Activated CD8-positive, alpha-beta memory T cell treated with anti-CD3 and anti-CD28 coated beads for 36 hours (primary cell): ENCODE data around the gene LRRC25. TPM values are rescaled to one million over a fixed set of nuclear protein-coding genes. Genes with fewer than 3 reads are reported as not detected.
"Not testable (repeated sequence)": the region's sequence is repeated elsewhere in the genome, so short reads cannot be mapped to it uniquely, and the experiment has no call there.

Experiments used
- CTCF ChIA-PET: fragments of 350-600 bp; sonication (Branson Sonifier 250); formaldehyde crosslinking; loops from one replicate; lab custom pipeline; 2021; ENCODE audit warnings: antibody characterized with exemption; lab: Charles Lee
- POLR2A ChIA-PET: fragments of 350-600 bp; sonication (Branson Sonifier 250); formaldehyde crosslinking; loops from one replicate; lab custom pipeline; 2021; ENCODE audit warnings: antibody characterized with exemption; lab: Charles Lee
- total RNA-seq, 2 experiments: library from RNA; stranded (reverse); gene quantifications; one replicate each; pipeline ENCODE4 v1.2.3, GENCODE V29; 2021

Gene LRRC25
- total RNA-seq, 2 experiments from 2014 or later = not detected

- POLR2A ChIA-PET = no interaction called here
- CTCF ChIA-PET = interaction anchor here (1.0 to 2.0 kb wide), 2 partner anchors 39 to 61 kb away, joined by 3 to 7 read pairs; no protein-coding TSS in a partner anchor
Measured at GRCh38 chr19:18349524-18350128, 47.8 kb downstream of the LRRC25 start.

DNA sequence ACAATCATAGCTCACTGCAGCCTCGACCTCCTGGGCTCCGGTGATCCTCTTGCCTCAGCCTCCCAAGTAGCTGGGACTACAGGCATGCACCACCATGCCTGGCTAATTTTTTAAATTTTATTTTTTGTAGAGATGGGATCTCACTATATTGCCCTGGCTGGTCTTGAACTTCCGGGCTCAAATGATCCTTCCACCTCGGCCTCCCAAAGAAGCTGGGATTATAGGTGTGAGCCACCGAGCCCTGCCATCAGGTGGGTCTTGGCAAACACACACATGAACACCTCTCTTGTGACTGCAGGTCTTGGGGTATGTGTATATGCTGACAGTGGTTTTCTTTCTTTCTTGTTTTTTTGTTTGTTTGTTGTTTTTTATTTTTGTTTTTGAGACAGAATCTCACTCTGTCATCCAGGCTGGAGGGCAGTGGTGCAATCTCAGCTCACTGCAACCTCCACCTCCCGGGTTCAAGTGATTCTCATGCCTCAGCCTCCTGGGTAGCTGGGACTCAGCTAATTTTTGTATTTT, 48.5 kb downstream of the LRRC25 start:
- POLR2A ChIA-PET = not testable (repeated sequence)
- CTCF ChIA-PET = interaction anchor here (1.0 to 2.0 kb wide), 2 partner anchors 40 to 62 kb away, joined by 3 to 7 read pairs; no protein-coding TSS in a partner anchor

- POLR2A ChIA-PET = no interaction called here
- CTCF ChIA-PET = no interaction called here
Measured at GRCh38 chr19:18348171-18348570, 49.3 kb downstream of the LRRC25 start.

DNA sequence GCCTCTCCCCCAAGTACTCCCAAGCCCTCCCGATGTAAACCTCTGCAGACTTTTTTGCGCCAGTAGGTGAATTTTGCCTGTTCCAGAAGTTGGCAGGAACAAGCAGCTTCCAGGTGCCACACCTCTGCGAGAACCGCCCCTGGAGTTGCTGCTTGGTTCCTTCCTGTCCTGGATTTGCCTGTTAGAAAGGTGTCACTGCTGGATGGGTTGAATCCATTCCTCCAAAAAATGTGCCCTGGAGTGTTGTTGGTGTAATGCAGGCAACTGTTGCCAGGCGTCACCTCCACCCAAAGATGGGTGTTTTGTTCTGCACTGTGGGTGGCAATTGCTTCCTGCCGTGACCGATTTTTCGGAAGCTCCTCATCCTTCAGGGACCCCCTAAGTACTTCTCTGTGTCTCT, 51.3 kb downstream of the LRRC25 start:
- ChIA-PET CTCF (no interaction called here), POLR2A (interaction anchor here (0.6 kb wide), 1 partner anchor 174 kb away, joined by 3 read pairs; no protein-coding TSS in a partner anchor)

DNA sequence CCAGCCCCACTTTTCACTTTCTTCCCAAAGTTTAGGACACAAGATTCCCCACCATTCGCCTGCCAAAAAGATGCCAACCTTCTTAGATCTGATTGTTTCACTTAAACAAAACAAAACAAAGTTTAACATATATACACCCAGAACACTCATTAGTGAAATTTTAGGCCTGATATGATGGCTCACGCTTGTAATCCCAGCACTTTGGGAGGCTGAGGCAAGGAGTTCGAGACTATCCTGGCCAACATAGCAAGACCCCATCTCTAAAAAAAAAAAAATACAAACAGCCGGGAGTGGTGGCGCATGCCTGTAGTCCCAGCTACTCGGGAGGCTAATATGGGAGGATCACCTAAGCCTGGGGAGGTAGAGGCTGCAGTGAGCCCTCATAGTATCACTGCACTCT, 52.1 kb downstream of the LRRC25 start:
- POLR2A ChIA-PET = no interaction called here
- CTCF ChIA-PET = interaction anchor here (1.1 kb wide), 1 partner anchor 185 kb away, joined by 3 read pairs; no protein-coding TSS in a partner anchor

GRCh38 chr19:18344582-18344950, 52.9 kb downstream of the LRRC25 start:
- ChIA-PET POLR2A (no interaction called here), CTCF (interaction anchor here (1.1 kb wide), 1 partner anchor 184 kb away, joined by 3 read pairs; no protein-coding TSS in a partner anchor)

- POLR2A ChIA-PET = no interaction called here
Measured at GRCh38 chr19:18342090-18342632, 55.3 kb downstream of the LRRC25 start.

More at GRCh38 chr19:18342090-18342632, 55.3 kb downstream of the LRRC25 start:
- CTCF ChIA-PET = interaction anchor here (0.7 to 2.4 kb wide), 5 partner anchors 26 to 188 kb away, joined by 3 to 14 read pairs (median 3); no protein-coding TSS in a partner anchor

Other genes starting within 250 kb of the LRRC25 start
- 10 to 100 TPM; 18.6 to 19.5 TPM for gene PIK3R2, start 244.5 kb downstream of the LRRC25 start, total RNA-seq
- gene IFI30, start 223.8 kb downstream of the LRRC25 start, total RNA-seq = 10 to 100 TPM; 22.5 to 24.6 TPM
- 10 to 100 TPM; 20.4 to 21.6 TPM for gene MPV17L2, start 204.4 kb downstream of the LRRC25 start, total RNA-seq
- gene RAB3A, start 193.6 kb downstream of the LRRC25 start, total RNA-seq = 1 to 10 TPM; 6.3 to 6.5 TPM
- gene PDE4C, start 171.2 kb downstream of the LRRC25 start, total RNA-seq = not detected
- gene IQCN, start 123.2 kb downstream of the LRRC25 start, total RNA-seq = under 1 TPM; 0.40 to 0.59 TPM
- 100 to 1,000 TPM; 339 to 357 TPM for gene JUND, start 116.0 kb downstream of the LRRC25 start, total RNA-seq
- 100 to 1,000 TPM; 385 to 395 TPM for gene LSM4, start 74.5 kb downstream of the LRRC25 start, total RNA-seq
- gene PGPEP1, start 57.0 kb downstream of the LRRC25 start, total RNA-seq = 10 to 100 TPM; 27.5 to 28.4 TPM
- not detected for gene GDF15, start 11.5 kb downstream of the LRRC25 start, total RNA-seq
- 100 to 1,000 TPM; 151 to 158 TPM for gene SSBP4, start 21.8 kb upstream of the LRRC25 start, total RNA-seq
- 10 to 100 TPM; 22.8 to 23.7 TPM for gene ISYNA1, start 40.5 kb upstream of the LRRC25 start, total RNA-seq
- 10 to 100 TPM; 22.6 to 24.3 TPM for gene ELL, start 124.4 kb upstream of the LRRC25 start, total RNA-seq
- 100 to 1,000 TPM; 167 to 168 TPM for gene FKBP8, start 146.0 kb upstream of the LRRC25 start, total RNA-seq
- gene KXD1, start 160.2 kb upstream of the LRRC25 start, total RNA-seq = 100 to 1,000 TPM; 124 to 129 TPM
- gene UBA52, start 174.2 kb upstream of the LRRC25 start, total RNA-seq = 1,000 to 10,000 TPM; 1,648 to 1,705 TPM
- gene REX1BD, start 191.2 kb upstream of the LRRC25 start, total RNA-seq = 10 to 100 TPM; 95.2 to 98.7 TPM
- under 1 TPM in 1 of 2 experiments, not detected in 1; 0.61 TPM for gene CRLF1, start 209.2 kb upstream of the LRRC25 start, total RNA-seq
- not detected for gene TMEM59L, start 215.2 kb upstream of the LRRC25 start, total RNA-seq
- 10 to 100 TPM; 11.8 to 14.3 TPM for gene KLHL26, start 239.4 kb upstream of the LRRC25 start, total RNA-seq